GM12865 (cell line): ENCODE measurements around the gene TXNDC11.

Experiments used
- DNase-seq: peaks from one replicate; pipeline ENCODE4 v3.0.0; 2010; ENCODE audit warnings: low read depth
- H3K4me3 ChIP-seq: 2 replicates; pipeline ENCODE4 v1.5.1; 2011; ENCODE audit warnings: mild to moderate bottlenecking, low read depth, low read length, control low read depth
- CTCF ChIP-seq: IDR thresholded peaks from 2 replicates; pipeline ENCODE4 v1.5.1; 2011; ENCODE audit warnings: low read length, control low read depth, low read depth, inconsistent platforms; ENCODE audit not compliant: insufficient read depth; ENCODE audit errors: missing control alignments

Gene TXNDC11

GRCh38 chr16:11639925-11640899 is 102.4 kb downstream of the TXNDC11 start:
- DNase-seq: no peak
- H3K4me3 ChIP-seq: no peak overlapping the region
- TF ChIP-seq CTCF: no peak

GRCh38 chr16:11639008-11639562 is 103.6 kb downstream of the TXNDC11 start:
- no peak for TF ChIP-seq CTCF
- H3K4me3 ChIP-seq: no peak overlapping the region
- no peak for DNase-seq

- DNase-seq: no peak
- H3K4me3 ChIP-seq: no peak overlapping the region
- no peak for TF ChIP-seq CTCF
Observed at GRCh38 chr16:11638140-11638539, 104.5 kb downstream of the TXNDC11 start.

- TF ChIP-seq CTCF: no peak
- DNase-seq: no peak
- no peak overlapping the region for H3K4me3 ChIP-seq
Observed at GRCh38 chr16:11637320-11637719, 105.3 kb downstream of the TXNDC11 start.

- no peak for DNase-seq
- no peak overlapping the region for H3K4me3 ChIP-seq
- no peak for TF ChIP-seq CTCF
Observed at GRCh38 chr16:11636172-11636721, 106.4 kb downstream of the TXNDC11 start.

GRCh38 chr16:11635679-11636171 is 106.9 kb downstream of the TXNDC11 start:
- no peak for TF ChIP-seq CTCF
- no peak for DNase-seq
- no peak overlapping the region for H3K4me3 ChIP-seq
